Spleen (tissue), 11 donors: ENCODE measurements around the gene CCDC117. TPM values are rescaled to one million over a fixed set of nuclear protein-coding genes. Genes with fewer than 3 reads are reported as not detected.

Experiments
- DNase-seq: peaks from one replicate; pipeline ENCODE4 v3.0.0-alpha.2; 2020
- H3K27ac ChIP-seq, 8 donors: fragments of 200-600 bp; sonication (generic) in 7 of 8; 1 replicate in 4 of 8; 2 replicates in 4 of 8; pipeline versions ENCODE4 v1.5.0 to v1.8.0; 2016 to 2021; ENCODE audit warnings: inconsistent platforms in 4 of 8, mild to moderate bottlenecking in 4 of 8, moderate library complexity in 1 of 8
- H3K27me3 ChIP-seq, 7 donors: fragments of 200-600 bp; sonication (generic) in 6 of 7; replicated peaks in 1 of 7; 1 replicate in 4 of 7; 2 replicates in 3 of 7; pipeline versions ENCODE4 v1.5.0 to v1.8.0; 2016 to 2021; ENCODE audit warnings: inconsistent platforms in 3 of 7, mild to moderate bottlenecking in 1 of 7
- H3K36me3 ChIP-seq, 6 donors: fragments of 200-600 bp; sonication (generic) in 5 of 6; 1 replicate in 4 of 6; 2 replicates in 2 of 6; pipeline versions ENCODE4 v1.5.0 to v1.8.0; 2016 to 2021; ENCODE audit warnings: inconsistent platforms in 2 of 6
- H3K4me1 ChIP-seq, 6 donors: fragments of 200-600 bp; sonication (generic) in 5 of 6; 1 replicate in 3 of 6; 2 replicates in 3 of 6; pipeline versions ENCODE4 v1.5.0 to v1.8.0; 2016 to 2021; ENCODE audit warnings: inconsistent platforms in 3 of 6
- H3K4me3 ChIP-seq, 8 donors: fragments of 200-600 bp; sonication (generic) in 7 of 8; 1 replicate in 4 of 8; 2 replicates in 4 of 8; pipeline versions ENCODE4 v1.5.0 to v1.8.0; 2016 to 2021; ENCODE audit warnings: inconsistent platforms in 4 of 8, mild to moderate bottlenecking in 4 of 8, moderate library complexity in 2 of 8
- H3K9me3 ChIP-seq, 8 donors: fragments of 200-600 bp; sonication (generic) in 7 of 8; 1 replicate in 4 of 8; 2 replicates in 4 of 8; pipeline versions ENCODE4 v1.5.0 to v1.8.0; 2016 to 2021; ENCODE audit warnings: inconsistent platforms in 4 of 8
- CTCF ChIP-seq, 11 experiments: fragments of 200-600 bp in 7 of 11; fragments of 450-650 bp in 4 of 11; sonication (generic) in 4 of 11; IDR thresholded peaks in 8 of 11; conservative IDR thresholded peaks in 3 of 11; 1 replicate in 7 of 11; 2 replicates in 4 of 11; pipeline versions ENCODE4 v1.4.0 to v1.8.0; 2016 to 2021; ENCODE audit warnings: antibody characterized with exemption in 11 of 11, inconsistent platforms in 4 of 11, mild to moderate bottlenecking in 1 of 11
- POLR2A ChIP-seq, 3 donors: fragments of 450-650 bp; IDR thresholded peaks; one replicate each; pipeline ENCODE4 v1.5.1; 2017; ENCODE audit warnings: antibody characterized with exemption in 3 of 3, mild to moderate bottlenecking in 1 of 3
- POLR2AphosphoS5 ChIP-seq, 3 donors: sonication (generic); formaldehyde crosslinking; IDR thresholded peaks; one replicate each; pipeline ENCODE4 v1.5.1; 2017; ENCODE audit warnings: antibody characterized with exemption in 3 of 3
- WGBS, 5 donors: extraction: QIAGEN DNeasy Blood & Tissue Kit in 3 of 5; methylation state at CpG; one replicate each; pipeline versions ENCODE4 v1.1.5 to v1.1.7; 2013 to 2018; 5-methylcytosine and 5-hydroxymethylcytosine counted together
- intact Hi-C: fragments of 100-400 bp; cut with DNase I; formaldehyde crosslinking; loops from one replicate; pipeline ENCODE4 v1.15.0; 2023; ENCODE audit warnings: low total_unique reads
- polyA plus RNA-seq, 3 donors: library from polyadenylated mRNA; stranded (reverse); fragments of 200-250 nt; gene quantifications; one replicate each; pipeline ENCODE4 v1.2.1, GENCODE V29; 2013
- total RNA-seq, 7 donors: library from RNA; depleted of rRNA in 3 of 7; stranded (reverse); fragments of >200 nt in 3 of 7; fragmentation: NEBNext Ultra II Directional in 4 of 7; extraction: Animal tissue kit (Norgen Biotek cat#: 25700) in 4 of 7; gene quantifications; one replicate each; pipeline versions ENCODE4 v1.1.0 to v1.2.1, GENCODE V29; 2016 to 2021
- donor health status: healthy with polysubstance abuse.
- donor health status: DM: no; HTN: no; CAD: no; lungs with moderate emphysema.
- donor health status: DM: no; HTN: no; CAD: no.
- donor health status: Bipolar disorder and iron deficiency.
- donor health status: healthy.
- donor health status: DM: no; HTN: no; CAD: no.
- donor health status: DM: yes; HTN: yes; CAD: no.

CCDC117 gene
- total and polyA plus RNA-seq, 10 donors: 6.6 to 33.0 (median 19.0) TPM

DNA sequence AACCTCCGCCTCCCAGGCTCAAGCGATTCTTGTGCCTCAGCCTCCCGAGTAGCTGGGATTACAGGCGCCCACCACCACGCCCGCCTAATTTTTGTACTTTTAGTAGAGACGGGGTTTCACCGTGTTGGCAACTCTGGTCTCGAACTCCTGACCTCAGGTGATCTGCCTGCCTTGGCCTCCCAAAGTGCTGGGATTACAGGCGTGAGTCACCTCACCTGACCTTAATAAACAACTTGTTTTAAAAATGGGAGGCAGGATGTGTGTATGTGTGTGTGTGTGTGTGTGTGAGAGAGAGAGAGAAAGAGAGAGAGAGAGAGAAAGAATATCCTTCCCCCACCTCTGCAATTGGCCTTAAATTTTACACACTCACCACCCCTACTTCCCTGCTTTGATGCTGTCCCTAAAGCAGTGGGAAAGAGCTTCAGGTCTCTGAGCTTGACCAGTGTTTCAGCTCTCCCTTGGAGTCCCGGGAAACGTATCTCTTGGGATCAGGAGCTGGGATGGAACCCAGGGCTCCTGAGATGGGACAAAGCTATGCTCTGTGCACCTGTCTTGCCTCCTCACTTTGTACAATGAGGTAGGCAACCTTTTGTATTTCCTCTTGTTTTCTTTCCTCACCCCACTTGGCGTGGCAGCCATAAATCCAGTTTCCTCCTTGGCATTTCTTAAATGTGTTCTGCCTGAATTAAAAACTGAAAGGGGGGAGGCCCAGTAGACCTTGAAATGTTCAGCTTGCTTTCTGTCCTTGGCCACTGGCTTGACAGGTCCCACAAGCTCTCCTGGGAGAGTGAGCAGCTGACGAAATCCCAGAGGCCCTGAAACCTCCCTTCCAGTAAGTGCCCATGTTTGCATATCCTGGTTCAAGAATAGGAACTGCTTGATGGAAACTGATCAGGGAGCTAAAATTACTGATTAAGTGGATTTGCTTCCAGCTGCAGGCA lies 45.7 kb downstream of the CCDC117 start:
- TF ChIP-seq POLR2AphosphoS5 (IDR thresholded peaks at IDR 0.05) (peak in 1 of 3 donors; percentile 54), CTCF (IDR thresholded peaks at IDR 0.05 in 8 of 11, conservative IDR thresholded peaks at IDR 0.05 in 3 of 11) (no peak)
- 78 to 82% (median 80%) methylated on average over 14 of the region's 14 CpGs for WGBS, 5 donors
- no peak overlapping the region for H3K4me3 ChIP-seq
- H3K4me1 ChIP-seq: peaks cover 11 to 76% (median 44%) of the 10 kb centered on the region in 6 donors
- DNase-seq: peak; percentile 49
- no peaks in the 10 kb centered on the region for H3K27me3 ChIP-seq
- H3K36me3 ChIP-seq: peaks cover 0 to 7% (median 0%) of the 10 kb centered on the region in 6 donors
- intact Hi-C loops: no loop called here
- peak overlapping the region; percentile 17 to 80 (median 72) for H3K27ac ChIP-seq
- no peaks in the 10 kb centered on the region for H3K9me3 ChIP-seq

DNA sequence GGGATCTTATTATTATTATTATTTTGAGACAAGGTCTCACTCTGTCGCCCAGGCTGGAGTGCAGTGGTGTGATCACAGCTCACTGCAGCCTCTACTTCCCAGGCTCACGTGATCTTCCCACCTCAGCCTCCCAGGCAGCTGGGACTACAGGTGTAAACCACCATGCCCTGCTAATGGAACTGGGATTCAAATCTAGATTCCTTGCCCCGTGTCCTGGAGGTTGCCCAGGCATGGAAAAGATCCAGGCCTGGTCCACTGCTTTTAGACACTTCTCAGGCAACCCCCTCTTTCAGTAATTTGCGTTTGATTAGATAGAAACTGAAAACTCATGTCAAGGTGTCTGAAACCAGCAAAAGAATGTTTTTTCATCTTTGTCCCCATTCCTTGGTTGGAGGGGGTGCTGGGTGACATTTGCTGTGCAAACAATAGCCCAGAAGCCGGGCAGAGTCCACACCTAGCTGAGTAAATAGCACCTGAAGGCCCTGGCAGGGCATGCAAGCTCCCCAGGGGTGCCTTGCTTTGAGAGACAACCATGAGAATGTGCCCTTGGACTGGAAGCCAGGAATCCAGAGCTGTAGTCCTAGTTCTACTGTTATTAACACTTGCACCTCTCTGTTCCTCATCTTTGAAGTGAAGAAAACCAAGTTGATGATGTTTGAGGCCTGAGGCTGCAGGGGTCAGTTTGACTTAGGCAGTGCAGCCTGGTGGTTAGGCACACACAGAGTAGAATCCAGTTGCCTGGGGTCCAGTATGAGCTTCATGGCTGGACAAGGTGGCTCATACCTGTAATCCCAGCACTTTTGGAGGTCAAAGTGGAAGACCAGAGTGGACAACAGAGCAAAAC lies 47.0 kb downstream of the CCDC117 start:
- WGBS, 5 donors: 42 to 83% (median 65%) methylated on average over 5 of the region's 5 CpGs

DNA sequence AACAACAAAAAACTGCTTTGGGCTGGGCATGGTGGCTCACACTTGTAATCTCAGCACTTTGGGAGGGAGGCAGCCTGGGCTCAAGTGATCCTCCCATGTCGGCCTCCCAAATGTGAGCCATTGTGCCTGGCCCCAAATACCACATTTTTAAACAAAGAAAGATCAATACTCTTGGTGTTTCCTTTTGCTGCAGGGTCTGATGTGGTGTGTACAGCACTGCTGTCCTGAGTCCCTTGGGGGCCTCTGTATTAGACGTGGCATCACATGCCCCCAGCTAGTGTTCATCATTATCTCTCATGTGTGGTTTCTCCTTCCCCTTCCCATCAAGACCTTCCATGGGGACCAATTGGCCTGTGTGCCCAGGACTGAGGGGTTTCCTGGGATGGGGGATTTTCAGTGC lies 48.4 kb downstream of the CCDC117 start:
- H3K36me3 ChIP-seq: peaks cover 0 to 7% (median 0%) of the 10 kb centered on the region in 6 donors
- no peak overlapping the region for H3K4me3 ChIP-seq
- peak overlapping the region in 3 of 8 donors; percentile 11 to 78 (median 36) for H3K27ac ChIP-seq
- 74 to 92% (median 79%) methylated on average over 2 of the region's 2 CpGs for WGBS, 5 donors
- H3K27me3 ChIP-seq: no peaks in the 10 kb centered on the region
- H3K4me1 ChIP-seq: peaks cover 7 to 60% (median 26%) of the 10 kb centered on the region in 6 donors
- TF ChIP-seq CTCF (IDR thresholded peaks at IDR 0.05 in 8 of 11, conservative IDR thresholded peaks at IDR 0.05 in 3 of 11) (no peak), POLR2A (IDR thresholded peaks at IDR 0.05) (no peak), POLR2AphosphoS5 (IDR thresholded peaks at IDR 0.05) (no peak)
- H3K9me3 ChIP-seq: no peaks in the 10 kb centered on the region
- intact Hi-C loops: no loop called here
- no peak for DNase-seq

More for the DNA sequence above, 47.0 kb downstream of the CCDC117 start:
- Histone ChIP-seq H3K9me3 (no peaks in the 10 kb centered on the region), H3K27ac (peak overlapping the region; percentile 17 to 80 (median 72)), H3K4me3 (no peak overlapping the region), H3K36me3 (peaks cover 0 to 7% (median 0%) of the 10 kb centered on the region in 6 donors), H3K4me1 (peaks cover 7 to 72% (median 34%) of the 10 kb centered on the region in 6 donors), H3K27me3 (no peaks in the 10 kb centered on the region)
- TF ChIP-seq POLR2A (IDR thresholded peaks at IDR 0.05): no peak
- no peak for TF ChIP-seq POLR2AphosphoS5 (IDR thresholded peaks at IDR 0.05)
- no peak for TF ChIP-seq CTCF (IDR thresholded peaks at IDR 0.05 in 8 of 11, conservative IDR thresholded peaks at IDR 0.05 in 3 of 11)
- intact Hi-C loops: no loop called here
- DNase-seq: peak; percentile 50
